NCI-H1092 (cell line): ENCODE results near the gene PIMREG.

Experiments used
- DNase-seq: peaks from one replicate; lab custom pipeline; 2025; lab: John Stamatoyannopoulos, UW

Gene PIMREG

GRCh38 chr17:6498901-6499540 lies 54.8 kb downstream of the PIMREG start:
- no peak for DNase-seq
